GM18858 (cell line): ENCODE data around the gene CD209.
"Not testable (repeated sequence)": the region's sequence is repeated elsewhere in the genome, so short reads cannot be mapped to it uniquely, and the experiment has no call there.

Source experiments
- ATAC-seq: cut with Tn5 transposase; IDR thresholded peaks from one replicate; pipeline ENCODE4 v1.9.1; 2021; ENCODE audit not compliant: unreplicated experiment

Gene CD209, protein sequence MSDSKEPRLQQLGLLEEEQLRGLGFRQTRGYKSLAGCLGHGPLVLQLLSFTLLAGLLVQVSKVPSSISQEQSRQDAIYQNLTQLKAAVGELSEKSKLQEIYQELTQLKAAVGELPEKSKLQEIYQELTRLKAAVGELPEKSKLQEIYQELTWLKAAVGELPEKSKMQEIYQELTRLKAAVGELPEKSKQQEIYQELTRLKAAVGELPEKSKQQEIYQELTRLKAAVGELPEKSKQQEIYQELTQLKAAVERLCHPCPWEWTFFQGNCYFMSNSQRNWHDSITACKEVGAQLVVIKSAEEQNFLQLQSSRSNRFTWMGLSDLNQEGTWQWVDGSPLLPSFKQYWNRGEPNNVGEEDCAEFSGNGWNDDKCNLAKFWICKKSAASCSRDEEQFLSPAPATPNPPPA

DNA sequence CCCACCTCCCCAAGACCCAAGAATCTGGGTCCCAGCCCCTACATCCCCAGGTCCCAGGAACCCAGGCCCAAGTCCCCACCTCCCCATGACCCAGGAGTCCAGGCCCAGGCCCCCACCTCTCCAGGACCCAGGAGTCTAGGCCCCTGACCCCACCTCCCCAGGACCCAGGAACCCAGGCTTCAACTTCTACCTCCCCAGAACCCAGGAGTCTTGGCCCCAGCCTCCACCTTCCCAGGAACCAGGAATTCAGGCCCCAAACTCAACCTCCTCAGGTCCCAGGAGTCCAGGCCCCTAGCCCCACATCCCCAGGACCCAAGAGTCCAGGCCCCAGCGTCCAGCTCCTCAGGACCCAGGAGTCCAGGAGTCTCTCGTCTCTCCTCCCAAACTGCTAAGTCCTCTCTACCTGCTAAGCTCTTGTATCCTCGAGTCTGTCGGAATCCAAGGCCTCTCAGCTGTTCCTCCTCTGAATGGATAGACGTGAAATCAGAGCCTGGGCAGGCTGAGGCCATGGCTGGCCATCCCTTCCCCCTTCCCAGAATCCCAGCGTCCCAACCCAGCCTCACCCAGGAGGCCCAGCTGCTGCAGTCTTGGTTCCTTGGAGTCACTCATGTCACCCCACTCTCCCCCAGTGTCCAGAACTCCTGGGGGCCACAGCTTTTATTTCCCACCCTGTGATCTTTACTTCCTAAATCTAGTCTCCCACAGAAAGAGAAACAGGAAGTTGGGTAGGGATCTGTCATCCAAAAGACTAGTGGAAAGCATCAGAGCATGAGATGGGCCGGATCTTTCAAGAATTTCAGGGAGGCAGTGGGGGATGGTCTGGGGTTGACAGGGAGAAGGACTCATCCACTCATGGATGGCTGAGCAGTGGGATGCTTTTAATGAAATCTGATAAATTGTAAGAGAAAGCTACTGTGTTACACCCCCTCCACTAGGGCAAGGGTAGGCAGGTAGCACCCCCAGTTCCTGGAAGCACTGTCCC, at the start of gene CD209:
Gene CD209 (minus strand): TSS at position 632 of the 982 bp plus-strand sequence. CDS start 23 bp downstream, at position 609.
- no peak for ATAC-seq

DNA sequence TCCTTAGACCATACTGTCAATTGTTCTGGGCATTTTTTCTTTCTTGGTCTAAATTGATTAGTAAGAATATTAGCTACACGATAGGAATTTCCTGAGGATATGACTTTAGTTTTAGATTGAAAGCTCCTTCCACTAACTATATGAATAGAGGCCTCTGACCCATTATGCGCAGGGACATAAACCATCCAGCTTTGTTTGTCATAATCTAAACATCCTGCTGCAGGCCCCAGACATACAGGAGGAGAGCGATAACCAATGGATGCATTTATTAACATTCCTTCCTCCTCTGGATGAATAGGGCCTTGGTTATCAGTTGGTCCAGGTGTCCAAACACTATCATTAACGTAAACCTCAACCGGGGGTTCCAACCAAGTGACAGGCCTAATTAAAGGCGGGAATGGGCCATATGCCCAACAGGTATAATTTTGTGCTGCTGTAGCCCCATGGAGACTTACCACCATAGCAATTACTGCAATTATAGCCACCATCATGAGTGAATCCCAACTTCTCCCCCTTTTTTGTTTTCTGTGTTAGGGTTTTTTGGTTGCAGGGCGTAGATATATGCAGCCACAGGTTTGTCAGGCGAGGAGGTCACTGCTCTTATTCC, 48.3 kb upstream of the CD209 start:
- ATAC-seq, result no peak

DNA sequence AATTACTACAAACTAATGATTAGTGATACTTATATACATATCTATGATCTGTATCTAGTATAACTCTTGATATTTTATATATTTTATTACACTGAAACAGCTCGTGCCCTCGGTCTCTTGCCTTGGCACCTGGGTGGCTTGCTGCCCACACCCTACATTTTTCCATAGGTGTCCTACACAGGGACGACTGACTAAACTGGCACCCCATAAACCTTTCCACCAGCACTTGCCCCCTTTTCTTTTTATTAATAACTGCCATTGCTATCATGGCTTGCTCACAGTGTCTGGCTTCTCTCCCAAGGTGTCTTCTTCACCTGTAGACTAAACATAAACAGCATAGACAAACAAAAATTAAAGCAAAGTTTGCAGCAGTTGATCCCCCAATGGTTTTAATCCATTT, 46.2 kb upstream of the CD209 start:
- no peak for ATAC-seq

DNA sequence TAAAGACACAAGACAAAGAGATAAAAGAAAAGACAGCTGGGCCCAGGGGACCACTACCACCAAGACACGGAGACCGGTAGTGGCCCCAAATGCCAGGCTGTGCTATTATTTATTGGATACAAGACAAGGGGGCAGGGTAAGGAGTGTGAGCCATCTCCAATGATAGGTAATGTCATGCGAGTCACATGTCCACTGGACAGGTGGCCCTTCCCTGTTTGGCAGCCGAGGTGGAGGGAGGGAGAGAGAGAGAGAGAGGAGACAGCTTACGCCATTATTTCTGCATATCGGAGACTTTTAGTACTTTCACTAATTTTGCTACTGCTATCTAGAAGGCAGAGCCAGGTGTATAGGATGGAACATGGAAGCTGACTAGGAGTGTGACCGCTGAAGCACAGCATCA, 45.4 kb upstream of the CD209 start:
- ATAC-seq, result not testable (repeated sequence)

DNA sequence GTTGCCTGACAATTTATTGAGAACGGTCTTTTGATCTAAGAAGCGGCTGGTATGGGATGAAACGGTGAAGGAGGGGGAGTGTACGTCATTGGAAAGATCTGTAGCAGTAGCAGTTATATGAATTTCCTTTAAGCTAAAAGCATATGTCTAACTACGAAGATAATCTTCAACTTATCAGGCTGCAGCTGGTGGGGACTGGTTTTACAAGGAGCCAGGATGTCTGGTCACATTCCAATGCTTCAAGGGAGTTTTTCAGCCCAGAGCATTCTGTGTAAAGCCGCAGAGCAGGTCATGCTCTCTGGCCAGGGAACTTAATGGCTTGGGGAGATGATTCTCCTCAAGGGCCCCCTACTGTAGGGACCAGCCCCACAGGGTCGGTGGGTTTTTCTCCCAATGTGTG, 44.9 kb upstream of the CD209 start:
- no peak for ATAC-seq

DNA sequence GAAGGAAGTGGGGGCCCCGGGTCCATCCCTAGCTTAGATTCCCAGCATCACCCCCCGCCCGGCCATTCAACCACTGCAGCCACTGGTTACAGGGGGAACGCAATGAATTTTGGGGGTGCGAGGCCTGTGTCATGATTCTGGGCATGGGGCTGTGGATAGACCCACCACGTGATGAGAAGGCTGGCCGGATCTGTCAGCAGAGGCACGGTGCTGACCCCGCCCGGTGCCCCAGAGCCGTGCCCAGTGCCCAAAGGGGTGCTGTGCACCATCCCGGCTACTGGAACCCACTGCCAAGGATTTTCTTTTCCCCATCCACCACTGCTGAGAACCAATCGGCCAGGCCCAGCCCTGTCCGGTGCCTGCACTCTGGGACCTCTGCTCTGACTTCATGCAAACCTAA, 43.1 kb upstream of the CD209 start:
- ATAC-seq, result no peak

DNA sequence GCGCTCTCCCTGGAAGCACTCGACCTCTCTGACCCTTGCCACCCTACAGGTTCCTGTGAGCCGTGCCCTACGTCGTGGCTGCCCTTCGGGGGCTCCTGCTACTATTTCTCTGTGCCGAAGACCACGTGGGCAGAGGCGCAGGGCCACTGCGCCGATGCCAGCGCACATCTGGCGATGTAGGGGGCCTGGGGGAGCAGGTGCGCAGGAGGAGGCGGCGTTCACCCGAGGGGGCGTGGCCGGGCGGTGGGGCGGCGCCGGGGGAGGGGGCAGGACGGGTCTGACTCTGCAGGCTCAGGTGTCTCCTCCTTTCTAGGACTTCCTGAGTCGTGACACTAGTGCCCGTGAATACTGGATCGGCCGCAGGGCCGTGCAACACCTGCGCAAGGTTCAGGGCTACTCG, 42.1 kb upstream of the CD209 start:
- no peak for ATAC-seq

DNA sequence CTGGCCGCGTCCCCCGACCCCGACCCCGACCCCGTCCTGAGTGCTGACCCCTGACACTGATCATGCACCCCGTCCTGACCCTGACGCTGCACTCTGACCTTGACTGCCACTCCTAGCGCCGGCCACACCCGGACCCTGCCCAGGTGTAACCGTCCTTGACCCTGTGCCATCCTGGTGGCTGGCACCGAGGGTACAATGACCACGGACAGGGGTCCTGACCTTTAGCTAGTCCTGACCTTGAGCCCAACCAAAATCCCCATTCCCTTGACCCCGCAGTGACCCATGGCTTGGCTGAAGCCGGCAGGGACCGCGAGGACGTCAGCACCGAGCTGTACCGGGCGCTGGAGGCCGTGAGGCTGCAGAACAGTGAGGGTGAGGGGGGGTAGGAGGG, 41.6 kb upstream of the CD209 start:
- ATAC-seq, result no peak

DNA sequence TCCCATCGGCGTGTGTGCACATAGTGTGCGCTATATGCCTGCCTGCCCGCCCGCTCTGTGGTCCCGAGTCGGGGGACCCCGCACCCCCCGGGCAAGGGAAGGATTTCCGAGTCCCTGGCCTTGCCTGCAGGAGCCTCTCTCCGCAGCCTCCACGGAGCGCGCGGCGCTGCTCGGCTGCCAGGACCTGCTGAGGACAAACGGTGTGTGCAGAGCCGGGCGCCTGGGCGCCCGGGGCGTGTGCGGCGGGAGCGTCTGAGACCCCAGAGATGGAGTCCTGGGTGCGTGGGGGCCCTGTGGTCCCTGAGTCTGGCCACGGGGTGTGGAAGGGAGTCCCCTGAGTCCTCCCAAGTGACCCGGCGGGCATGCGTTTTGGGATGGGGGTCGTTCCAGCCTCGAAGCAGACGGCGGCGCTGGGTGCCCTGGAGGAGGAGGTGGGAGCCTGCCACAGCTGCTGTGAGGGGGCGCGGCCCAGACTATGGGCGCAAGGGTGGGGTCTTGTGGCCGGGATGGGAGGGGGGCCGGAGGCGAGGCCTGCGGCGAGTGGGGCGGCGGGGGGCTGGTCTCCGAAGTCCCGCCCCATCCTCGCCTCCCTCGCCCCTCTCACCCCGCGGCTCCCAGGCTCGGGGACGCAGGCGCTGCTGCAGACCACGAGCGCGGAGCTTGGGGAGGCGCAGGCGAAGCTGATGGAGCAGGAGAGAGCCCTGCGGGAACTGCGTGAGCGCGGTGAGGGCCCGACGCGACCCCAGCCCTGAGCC, 41.0 kb upstream of the CD209 start:
- ATAC-seq, result no peak

DNA sequence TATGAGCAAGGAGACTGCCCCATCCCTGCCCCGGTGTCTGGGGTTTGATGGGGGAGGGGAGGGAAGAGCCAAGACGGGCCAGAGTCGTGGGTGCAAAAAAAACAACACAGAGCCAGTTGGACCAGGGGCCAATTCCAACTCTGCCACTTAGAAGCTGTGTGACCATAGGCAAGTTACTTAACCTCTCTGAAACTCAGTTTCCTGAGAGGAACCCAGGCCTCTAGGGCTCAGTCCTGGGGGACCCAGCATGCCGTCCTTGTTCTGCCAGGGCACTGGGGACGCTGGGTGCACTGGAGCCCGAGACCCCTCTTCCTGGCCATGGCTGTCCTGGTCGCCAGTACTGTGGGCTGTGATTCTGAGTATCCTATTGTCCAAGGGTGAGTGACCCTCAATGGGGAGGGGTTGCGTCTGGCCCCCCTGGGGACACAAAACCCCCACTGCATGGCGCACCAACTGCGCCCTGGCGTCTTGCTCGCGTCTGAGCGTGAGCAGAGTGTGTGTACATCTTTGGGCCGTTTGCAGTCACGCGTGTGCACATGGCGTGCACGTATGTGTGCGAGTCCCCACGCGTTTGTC, 40.4 kb upstream of the CD209 start:
- no peak for ATAC-seq

DNA sequence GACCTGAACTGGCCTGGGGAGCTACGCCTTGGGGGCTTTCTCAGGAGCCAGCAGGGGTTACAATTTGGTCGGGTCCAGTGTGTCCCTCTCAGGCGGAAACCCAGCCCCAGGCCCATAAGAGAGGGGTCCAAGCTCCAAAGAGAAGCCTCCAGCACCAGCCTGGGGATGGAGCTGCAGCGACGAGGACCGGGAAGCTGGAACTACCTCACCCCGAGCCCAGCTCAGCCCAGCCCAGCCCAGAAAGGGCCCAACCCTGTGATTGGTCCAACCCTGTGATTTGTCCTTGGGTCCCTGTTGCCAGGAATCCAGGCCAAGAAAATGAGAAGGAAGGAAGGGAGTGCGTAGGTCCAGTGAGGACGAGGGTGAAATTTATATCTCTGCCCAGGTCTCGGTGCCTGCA, 39.8 kb upstream of the CD209 start:
- no peak for ATAC-seq

DNA sequence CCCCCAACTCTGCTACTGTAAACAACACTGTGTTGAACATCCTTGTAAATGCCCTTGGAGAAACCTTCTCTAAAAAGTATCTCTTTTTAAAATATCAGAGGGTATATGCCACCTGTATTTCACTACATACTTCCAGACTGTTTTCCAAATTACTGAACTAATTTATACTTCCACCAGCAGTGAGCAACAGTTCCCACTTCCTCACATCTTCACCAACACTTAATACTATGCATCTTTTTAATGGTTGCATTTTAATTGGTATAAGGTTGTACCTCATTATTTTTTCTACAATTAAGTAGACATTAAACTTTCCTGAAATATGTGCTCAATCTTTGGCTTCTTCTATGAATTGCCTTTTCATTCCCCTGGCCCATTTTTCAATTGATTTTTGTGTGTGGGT, 37.5 kb upstream of the CD209 start:
- ATAC-seq, result no peak

DNA sequence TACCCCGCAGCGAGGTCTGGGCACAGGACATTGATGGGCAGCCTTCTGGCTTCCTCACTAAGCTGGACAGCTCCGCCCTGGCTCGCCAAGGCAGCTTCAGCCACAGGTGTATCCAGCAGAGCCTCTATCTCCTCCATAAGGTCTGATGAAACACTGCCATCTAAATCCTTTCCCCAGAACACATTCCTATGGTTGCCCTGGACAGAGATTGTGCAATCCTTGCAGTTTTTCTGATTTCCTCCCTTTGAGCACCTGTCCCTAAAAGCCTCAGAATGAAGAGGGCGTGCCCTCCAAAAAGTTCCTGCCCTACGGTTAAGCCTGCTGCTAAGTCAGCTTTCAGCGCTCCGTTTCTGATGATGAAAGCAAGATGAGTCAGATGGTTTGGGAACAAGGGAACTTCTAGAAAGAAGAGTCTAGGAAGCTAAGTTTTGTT, 36.7 kb upstream of the CD209 start:
- ATAC-seq, result no peak

DNA sequence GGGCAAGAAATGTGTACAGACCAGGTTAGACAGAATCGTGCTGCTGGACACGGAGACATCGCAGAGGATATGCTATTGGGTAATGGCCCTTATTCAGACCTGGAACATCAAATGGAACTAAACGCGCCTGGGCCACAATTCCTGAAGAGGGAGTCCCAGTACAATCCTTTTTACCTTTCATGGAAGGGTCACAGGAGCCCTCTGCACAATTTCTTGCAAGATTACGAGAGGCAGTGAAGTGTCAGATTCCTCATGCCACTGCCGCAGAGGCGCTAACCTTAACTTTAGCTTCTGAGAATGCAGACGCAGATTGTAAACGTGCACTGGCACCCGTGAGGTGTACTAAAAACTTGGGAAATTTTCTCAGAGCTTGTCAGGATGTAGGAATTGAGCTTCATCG, 33.8 kb upstream of the CD209 start:
- ATAC-seq, result no peak

DNA sequence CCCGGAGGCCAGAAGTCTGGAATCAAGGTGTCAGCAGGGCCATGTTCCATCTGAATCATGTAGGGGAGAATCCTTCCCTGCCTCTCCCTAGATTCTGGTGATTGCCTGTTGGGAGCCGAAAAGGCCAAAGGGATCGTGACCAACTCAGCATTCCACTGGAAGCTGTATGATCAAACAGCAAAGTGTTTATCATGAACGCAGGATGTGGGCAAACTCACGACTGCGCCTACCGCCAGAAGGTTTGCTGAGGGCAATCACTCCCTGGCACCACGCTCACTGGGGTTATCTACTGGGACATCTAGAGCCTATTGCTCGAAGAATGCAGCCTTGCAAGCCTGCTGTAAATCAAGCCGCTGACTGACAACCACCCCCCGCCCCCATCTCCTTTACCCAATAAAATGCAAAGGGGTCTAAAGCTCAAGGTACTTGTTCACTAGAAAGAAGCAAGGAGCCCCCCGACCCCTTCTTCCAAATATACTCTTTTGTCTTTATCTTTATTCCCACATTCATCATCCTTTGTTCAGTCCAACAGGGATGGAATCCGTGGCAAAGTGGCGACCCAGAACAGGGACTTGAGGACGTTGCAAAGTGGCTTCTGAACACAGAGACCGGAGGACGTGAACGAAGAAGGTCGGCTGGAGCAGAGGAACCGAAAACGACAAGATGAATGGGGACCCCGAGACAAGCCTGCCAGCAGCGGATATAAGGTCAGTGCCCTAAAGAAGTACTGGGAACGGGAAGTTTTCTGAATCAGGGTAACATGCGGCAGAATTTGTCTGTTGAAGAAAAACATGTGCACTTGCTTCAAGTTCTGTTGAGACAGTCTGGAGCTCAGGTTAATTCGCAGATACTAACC, 32.5 kb upstream of the CD209 start:
- ATAC-seq, result no peak

DNA sequence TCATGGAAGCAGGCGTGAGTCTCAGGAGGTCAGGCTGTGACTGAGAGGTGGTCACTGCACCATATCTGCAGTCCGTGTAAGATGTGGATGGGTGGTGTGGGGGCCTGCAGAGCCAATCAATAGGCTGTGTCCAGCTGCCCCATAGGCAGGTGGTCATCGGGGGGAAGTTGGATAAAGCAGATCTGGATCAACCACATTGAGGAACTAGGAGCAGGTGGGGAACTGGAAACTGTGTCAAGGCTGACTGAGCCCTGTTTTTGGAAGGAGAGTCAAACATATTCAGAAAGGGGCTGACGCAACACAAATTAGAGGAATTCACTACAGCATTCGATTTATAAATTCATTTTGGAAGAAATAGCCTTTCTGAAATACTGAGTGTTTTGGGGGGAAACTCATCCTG, 30.7 kb upstream of the CD209 start:
- no peak for ATAC-seq

DNA sequence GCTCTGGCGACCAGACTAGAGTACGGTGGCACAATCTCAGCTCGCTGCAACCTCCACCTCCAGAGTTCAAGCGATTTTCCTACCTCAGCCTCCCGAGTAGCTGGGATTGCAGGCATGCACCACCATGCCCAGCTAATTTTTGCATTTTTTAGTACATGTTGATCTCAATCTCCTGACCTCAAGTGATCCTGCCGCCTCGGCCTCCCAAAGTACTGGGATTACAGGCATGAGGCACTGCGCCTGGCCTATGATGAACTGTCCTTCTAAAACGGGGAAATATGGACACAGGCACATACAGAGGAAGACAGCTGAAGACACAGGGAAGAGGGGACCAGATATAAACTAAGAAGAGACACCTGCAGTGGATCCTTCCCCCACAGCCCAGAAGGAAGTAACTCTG, 28.4 kb upstream of the CD209 start:
- ATAC-seq, result no peak

DNA sequence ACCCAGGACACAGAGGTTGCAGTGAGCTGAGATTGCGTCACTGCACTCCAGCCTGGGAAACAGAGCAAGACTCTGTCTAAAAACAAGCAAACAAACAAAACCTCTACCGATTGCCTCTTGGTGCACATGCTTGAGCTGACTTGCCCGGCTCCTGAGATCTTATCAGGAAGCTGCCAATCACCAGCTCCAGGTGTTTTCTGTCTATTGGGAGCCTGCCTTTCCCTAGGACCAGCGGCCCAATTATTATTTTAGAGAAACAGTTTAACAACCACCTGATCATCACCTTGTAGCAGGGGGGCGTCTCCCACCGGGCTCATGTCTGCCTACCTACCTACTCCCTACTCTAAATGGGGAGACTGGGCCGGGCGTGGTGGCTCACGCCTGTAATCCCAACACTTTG, 26.5 kb upstream of the CD209 start:
- ATAC-seq, result no peak

DNA sequence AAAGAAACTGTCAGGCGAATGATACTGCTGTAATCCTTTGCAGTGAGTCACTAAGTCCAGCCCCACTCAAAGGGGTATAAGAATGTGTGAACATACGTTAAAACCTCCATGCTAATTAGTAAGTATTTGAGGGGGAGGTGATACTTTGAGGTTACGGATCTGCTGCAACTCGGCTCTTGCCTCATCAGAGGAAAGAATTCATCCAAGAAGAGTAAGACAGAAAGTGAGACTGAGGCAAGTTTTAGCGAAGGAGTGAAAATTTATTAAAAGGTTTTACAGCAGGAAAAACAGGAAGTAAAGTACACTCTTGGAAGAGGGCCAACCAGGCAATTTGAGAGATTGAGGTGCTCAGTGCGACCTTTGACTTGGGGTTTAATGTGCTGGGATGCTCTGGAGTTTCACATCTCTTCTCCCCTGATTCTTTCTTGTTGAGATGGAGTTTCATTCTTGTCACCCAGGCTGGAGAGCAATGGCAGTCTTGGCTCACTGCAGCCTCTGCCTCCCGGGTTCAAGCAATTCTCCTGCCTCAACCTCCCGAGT, 25.5 kb upstream of the CD209 start:
- ATAC-seq, result no peak
